ENCODE data around the gene SIRT7.
A peak's percentile ranks its signal among the peaks of the same experiment; 100 is the strongest.

DNA sequence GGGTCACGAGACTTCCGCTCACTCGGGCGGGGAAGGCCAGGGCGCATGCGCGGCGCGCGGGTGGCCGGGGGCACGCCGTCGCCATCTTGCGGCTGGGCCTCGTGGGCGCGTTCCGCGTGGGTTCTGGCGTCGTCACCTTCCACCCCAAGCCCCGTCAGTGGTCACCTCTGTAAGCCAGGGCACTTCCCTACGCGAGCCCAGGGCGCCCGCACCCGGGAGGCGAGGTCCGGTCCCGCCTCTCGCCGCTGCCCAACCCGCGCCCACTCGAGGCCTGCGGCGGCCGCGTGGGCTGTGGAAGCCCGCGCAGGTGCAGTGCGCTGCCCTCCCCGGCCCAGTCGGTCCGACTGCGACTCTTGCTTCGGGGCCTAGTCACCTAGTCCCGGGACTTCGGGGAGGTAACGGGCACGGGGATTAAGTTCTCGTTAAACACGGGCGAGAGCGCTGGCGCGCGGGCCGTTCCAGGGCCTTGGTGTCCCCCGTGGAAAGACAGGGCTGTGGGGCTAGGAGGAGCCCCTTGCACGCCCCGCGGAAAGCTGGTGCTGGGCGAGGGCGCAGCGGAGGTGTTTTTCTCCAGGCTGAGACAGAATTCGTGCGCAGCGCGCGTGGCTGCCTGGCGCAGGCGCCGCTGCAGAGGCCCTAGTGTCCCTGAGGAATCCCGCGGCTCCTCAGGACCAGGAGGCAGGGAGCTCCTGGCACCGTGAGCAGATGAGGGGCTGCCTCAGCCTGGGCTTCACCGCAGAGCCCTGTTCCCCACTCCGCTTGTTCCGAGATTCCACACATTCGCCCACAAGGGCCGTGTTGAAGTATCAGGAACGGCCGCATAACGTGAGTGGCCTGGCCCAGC lies 46.4 kb downstream of the SIRT7 start:
- TF ChIP-seq, protein P1, sequence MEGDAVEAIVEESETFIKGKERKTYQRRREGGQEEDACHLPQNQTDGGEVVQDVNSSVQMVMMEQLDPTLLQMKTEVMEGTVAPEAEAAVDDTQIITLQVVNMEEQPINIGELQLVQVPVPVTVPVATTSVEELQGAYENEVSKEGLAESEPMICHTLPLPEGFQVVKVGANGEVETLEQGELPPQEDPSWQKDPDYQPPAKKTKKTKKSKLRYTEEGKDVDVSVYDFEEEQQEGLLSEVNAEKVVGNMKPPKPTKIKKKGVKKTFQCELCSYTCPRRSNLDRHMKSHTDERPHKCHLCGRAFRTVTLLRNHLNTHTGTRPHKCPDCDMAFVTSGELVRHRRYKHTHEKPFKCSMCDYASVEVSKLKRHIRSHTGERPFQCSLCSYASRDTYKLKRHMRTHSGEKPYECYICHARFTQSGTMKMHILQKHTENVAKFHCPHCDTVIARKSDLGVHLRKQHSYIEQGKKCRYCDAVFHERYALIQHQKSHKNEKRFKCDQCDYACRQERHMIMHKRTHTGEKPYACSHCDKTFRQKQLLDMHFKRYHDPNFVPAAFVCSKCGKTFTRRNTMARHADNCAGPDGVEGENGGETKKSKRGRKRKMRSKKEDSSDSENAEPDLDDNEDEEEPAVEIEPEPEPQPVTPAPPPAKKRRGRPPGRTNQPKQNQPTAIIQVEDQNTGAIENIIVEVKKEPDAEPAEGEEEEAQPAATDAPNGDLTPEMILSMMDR (IDR thresholded peaks at IDR 0.05), result peak in 5 of 6 experiments; percentile 38 to 75 (median 57)
- TF ChIP-seq POLR2A (IDR thresholded peaks at IDR 0.05), result peak in 3 of 4 donors; percentile 56 to 98 (median 82)
- TF ChIP-seq POLR2AphosphoS5 (IDR thresholded peaks at IDR 0.05), result peak; percentile 99 to 100

Measured in upper lobe of left lung (tissue), 4 donors.